Activated CD4-positive, alpha-beta T cell treated with anti-CD3 and anti-CD28 coated beads for 48 hours (primary cell): ENCODE results near the gene CEP97.

ENCODE experiments used
- DNase-seq: peaks from one replicate; pipeline ENCODE4 v3.0.0-alpha.2; 2020

CEP97 gene

GRCh38 chr3:101816215-101817149, 92.1 kb downstream of the CEP97 start:
- DNase-seq = no peak

GRCh38 chr3:101817992-101818391, 93.6 kb downstream of the CEP97 start:
- no peak for DNase-seq

- no peak for DNase-seq
These were observed 95.3 kb downstream of the CEP97 start for GRCh38 chr3:101819649-101820206.
